Measurements from ENCODE around the gene SPECC1. TPM values are rescaled to one million over a fixed set of nuclear protein-coding genes. Genes with fewer than 3 reads are reported as not detected.
"Not testable (repeated sequence)": the region's sequence is repeated elsewhere in the genome, so short reads cannot be mapped to it uniquely, and the experiment has no call there.

The SPECC1 gene
- total RNA-seq, 1 donor from 2014 or later, result 0.51 TPM

- no peak for DNase-seq (ENCODE audit: low read depth in 2 of 2)
Measured at GRCh38 chr17:20306924-20307323, 297.8 kb downstream of the SPECC1 start.

DNA sequence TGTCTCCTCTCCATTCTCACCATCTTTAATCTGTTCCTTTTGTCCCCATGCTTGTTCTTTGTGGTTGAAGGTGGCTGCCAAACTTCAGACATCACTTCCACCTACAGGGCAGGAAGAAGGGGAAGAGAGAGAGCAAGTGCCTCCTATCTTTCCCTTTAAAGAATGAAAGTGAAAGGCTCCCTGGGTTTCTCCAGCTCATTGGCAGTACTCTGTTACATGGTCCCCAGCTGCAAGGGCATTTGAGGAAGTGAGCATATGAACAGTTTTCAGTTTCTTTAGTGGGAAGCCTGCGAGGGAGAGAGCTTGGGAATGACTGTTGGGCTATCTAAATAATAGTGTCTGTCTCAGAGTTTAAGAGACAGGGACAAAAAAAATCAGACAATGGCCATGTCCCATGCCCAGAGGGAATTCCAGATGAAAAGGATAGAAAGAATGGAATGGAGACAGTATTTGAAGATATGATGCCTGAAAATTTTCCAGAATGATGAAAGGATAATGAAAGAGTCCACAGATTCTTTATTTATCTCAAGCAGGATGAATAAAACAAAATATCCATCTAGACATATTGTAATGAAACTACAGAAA lies 298.3 kb downstream of the SPECC1 start:
- no peak for DNase-seq (ENCODE audit: low read depth in 2 of 2)

- DNase-seq (ENCODE audit: low read depth in 2 of 2), result no peak
Measured at GRCh38 chr17:20310481-20310880, 301.3 kb downstream of the SPECC1 start.

DNA sequence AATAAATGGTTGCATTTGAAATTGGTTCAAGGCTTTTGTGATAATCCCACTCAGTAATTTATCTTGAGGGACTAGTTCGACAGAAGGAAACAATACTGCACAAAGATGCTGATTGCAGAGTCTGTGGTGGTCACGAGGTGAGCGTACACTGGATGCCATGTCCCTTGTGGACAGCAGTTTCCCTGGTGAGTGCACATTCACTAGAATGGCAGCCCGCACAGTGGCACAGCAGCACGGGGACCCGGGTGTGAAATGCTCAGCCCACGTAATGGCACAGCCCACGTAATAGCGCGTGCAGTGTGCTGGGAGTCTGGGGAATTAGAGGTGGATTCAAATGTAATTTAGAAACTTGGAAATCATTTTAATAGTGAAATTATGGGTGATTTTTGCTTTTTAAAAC lies 304.1 kb downstream of the SPECC1 start:
- DNase-seq (ENCODE audit: low read depth in 2 of 2), result no peak

- no peak for DNase-seq (ENCODE audit: low read depth in 2 of 2)
Measured at GRCh38 chr17:20313891-20314290, 304.7 kb downstream of the SPECC1 start.

GRCh38 chr17:20314834-20315233 lies 305.7 kb downstream of the SPECC1 start:
- no peak for DNase-seq (ENCODE audit: low read depth in 2 of 2)

GRCh38 chr17:20315311-20315710 lies 306.2 kb downstream of the SPECC1 start:
- no peak for DNase-seq (ENCODE audit: low read depth in 2 of 2)

- DNase-seq (ENCODE audit: low read depth in 2 of 2), result no peak
Measured at GRCh38 chr17:20315821-20316220, 306.7 kb downstream of the SPECC1 start.

- peak; percentile 7 to 59 for DNase-seq (ENCODE audit: low read depth in 2 of 2)
Measured at GRCh38 chr17:20320535-20321229, 311.5 kb downstream of the SPECC1 start.

GRCh38 chr17:20321357-20321756 lies 312.2 kb downstream of the SPECC1 start:
- DNase-seq (ENCODE audit: low read depth in 2 of 2), result not testable (repeated sequence)

GRCh38 chr17:20327739-20328138 lies 318.6 kb downstream of the SPECC1 start:
- not testable (repeated sequence) for DNase-seq (ENCODE audit: low read depth in 2 of 2)

DNA sequence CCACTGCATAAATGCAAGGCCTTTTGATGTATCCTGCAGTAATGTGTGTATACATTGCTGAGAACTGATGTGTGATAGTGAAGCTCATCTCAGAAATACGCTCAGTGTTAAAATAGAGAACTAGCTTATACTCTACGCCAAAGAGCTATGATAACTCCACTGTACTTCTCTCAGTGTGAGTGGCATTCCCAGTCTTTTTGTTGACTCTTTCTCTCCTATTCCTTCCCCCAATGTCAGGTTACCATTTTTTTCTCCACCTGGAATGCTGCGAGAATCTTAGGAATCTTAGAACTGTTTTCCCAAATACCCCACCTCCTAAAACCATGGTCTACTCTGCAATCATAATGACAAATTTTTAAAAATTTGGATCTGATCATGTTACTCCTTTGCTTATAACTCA lies 342.2 kb downstream of the SPECC1 start:
- not testable (repeated sequence) for DNase-seq (ENCODE audit: low read depth in 2 of 2)

DNA sequence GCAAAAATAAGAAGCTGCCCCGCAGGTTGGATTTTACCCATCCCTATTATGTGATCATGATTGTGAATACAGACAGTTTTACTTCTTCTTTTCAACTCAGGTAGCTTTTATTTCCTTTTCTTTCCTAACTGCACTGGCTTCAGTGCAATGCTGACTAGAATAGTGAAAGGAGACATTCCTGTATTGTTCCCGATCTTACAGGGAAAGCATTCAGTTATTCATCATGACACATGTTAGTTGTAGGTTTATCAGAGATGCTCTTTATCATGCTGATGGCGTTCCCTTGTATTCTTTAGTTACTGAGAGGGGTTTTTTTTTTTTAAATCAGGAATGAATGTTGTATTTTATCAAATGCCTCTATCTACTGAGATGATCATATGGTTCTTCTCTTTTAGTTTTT lies 343.4 kb downstream of the SPECC1 start:
- DNase-seq (ENCODE audit: low read depth in 2 of 2), result not testable (repeated sequence)

DNA sequence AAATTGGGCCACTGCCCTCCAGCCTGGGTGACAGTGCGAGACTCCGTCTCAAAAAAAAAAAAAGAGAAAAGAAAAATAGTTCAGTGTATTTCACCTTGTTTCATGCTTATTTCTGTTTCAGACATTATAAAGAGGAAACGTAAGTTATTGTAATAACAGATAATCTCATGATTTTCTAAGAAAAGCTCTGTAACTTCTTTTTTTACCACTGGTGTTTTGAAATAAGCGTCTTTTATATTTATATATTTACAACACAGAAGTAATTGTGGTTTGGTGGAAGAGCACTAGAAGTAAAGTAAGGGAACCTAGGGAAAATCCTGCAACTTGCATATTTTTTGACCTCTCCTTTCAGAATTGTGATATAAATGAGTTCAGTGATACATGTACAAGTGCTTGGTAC lies 354.7 kb downstream of the SPECC1 start:
- not testable (repeated sequence) for DNase-seq (ENCODE audit: low read depth in 2 of 2)

Other genes starting within 250 kb of the SPECC1 start
- 15.7 and 23.9 TPM in 2 replicates for gene ULK2, start 141.4 kb upstream of the SPECC1 start, total RNA-seq
- gene AKAP10, start 31.5 kb upstream of the SPECC1 start, total RNA-seq, result 11.4 and 23.4 TPM in 2 replicates